ENCODE measurements around the gene GSTO2.

Gene GSTO2

GRCh38 chr10:104286939-104287338 lies 18.0 kb downstream of the GSTO2 start:
- no peak for DNase-seq

- no peak for DNase-seq
Measured at GRCh38 chr10:104288355-104288754, 19.4 kb downstream of the GSTO2 start.

- DNase-seq: peak; percentile 94
Measured at GRCh38 chr10:104291439-104291951, 22.5 kb downstream of the GSTO2 start.

- peak; percentile 59 for DNase-seq
Measured at GRCh38 chr10:104293011-104293410, 24.0 kb downstream of the GSTO2 start.

- no peak for DNase-seq
Measured at GRCh38 chr10:104293781-104294321, 24.9 kb downstream of the GSTO2 start.

GRCh38 chr10:104296687-104297436 lies 27.9 kb downstream of the GSTO2 start:
- no peak for DNase-seq

GRCh38 chr10:104297697-104298660 lies 29.0 kb downstream of the GSTO2 start:
- DNase-seq: no peak

- no peak for DNase-seq
Measured at GRCh38 chr10:104299031-104299904, 30.3 kb downstream of the GSTO2 start.

- no peak for DNase-seq
Measured at GRCh38 chr10:104300002-104300735, 31.2 kb downstream of the GSTO2 start.

- DNase-seq: no peak
Measured at GRCh38 chr10:104300736-104301292, 31.8 kb downstream of the GSTO2 start.

GRCh38 chr10:104301907-104302690 lies 33.1 kb downstream of the GSTO2 start:
- no peak for DNase-seq

- DNase-seq: no peak
Measured at GRCh38 chr10:104303594-104304355, 34.8 kb downstream of the GSTO2 start.

- DNase-seq: no peak
Measured at GRCh38 chr10:104304356-104304745, 35.4 kb downstream of the GSTO2 start.

- DNase-seq: no peak
Measured at GRCh38 chr10:104304927-104305326, 35.9 kb downstream of the GSTO2 start.

- no peak for DNase-seq
Measured at GRCh38 chr10:104306897-104307296, 37.9 kb downstream of the GSTO2 start.

GRCh38 chr10:104307576-104308438 lies 38.8 kb downstream of the GSTO2 start:
- no peak for DNase-seq

GRCh38 chr10:104308439-104308903 lies 39.5 kb downstream of the GSTO2 start:
- no peak for DNase-seq

All from suppressor macrophage treated with lipopolysaccharide for 4 hours (primary cell).